Measurements from ENCODE around the gene MBD5.

The MBD5 gene

GRCh38 chr2:148058641-148059040 lies 37.8 kb downstream of the MBD5 start:
- in situ Hi-C loops (cut with MboI; ENCODE audit: low sequenced_read_pairs, unreplicated experiment), result no loop called here
- no peak for DNase-seq (ENCODE audit: low spot score)
- TF ChIP-seq CTCF (IDR thresholded peaks at IDR 0.05; ENCODE audit: borderline replicate concordance, control extremely low read depth, extremely low read depth, insufficient read depth, missing control alignments), result no peak

- TF ChIP-seq CTCF (IDR thresholded peaks at IDR 0.05; ENCODE audit: borderline replicate concordance, control extremely low read depth, extremely low read depth, insufficient read depth, missing control alignments), result no peak
- in situ Hi-C loops (cut with MboI; ENCODE audit: low sequenced_read_pairs, unreplicated experiment), result no loop called here
- no peak for DNase-seq (ENCODE audit: low spot score)
Observed at GRCh38 chr2:148063633-148064032, 42.7 kb downstream of the MBD5 start.

- no peak for TF ChIP-seq CTCF (IDR thresholded peaks at IDR 0.05; ENCODE audit: borderline replicate concordance, control extremely low read depth, extremely low read depth, insufficient read depth, missing control alignments)
- in situ Hi-C loops (cut with MboI; ENCODE audit: low sequenced_read_pairs, unreplicated experiment), result no loop called here
Observed at GRCh38 chr2:148065936-148066335, 45.0 kb downstream of the MBD5 start.

GRCh38 chr2:148067801-148068200 lies 46.9 kb downstream of the MBD5 start:
- in situ Hi-C loops (cut with MboI; ENCODE audit: low sequenced_read_pairs, unreplicated experiment), result no loop called here
- no peak for TF ChIP-seq CTCF (IDR thresholded peaks at IDR 0.05; ENCODE audit: borderline replicate concordance, control extremely low read depth, extremely low read depth, insufficient read depth, missing control alignments)
- no peak for DNase-seq (ENCODE audit: low spot score)

More at GRCh38 chr2:148065936-148066335, 45.0 kb downstream of the MBD5 start:
- no peak for DNase-seq (ENCODE audit: low spot score)

- in situ Hi-C loops (cut with MboI; ENCODE audit: low sequenced_read_pairs, unreplicated experiment), result no loop called here
- DNase-seq (ENCODE audit: low spot score), result no peak
- TF ChIP-seq CTCF (IDR thresholded peaks at IDR 0.05; ENCODE audit: borderline replicate concordance, control extremely low read depth, extremely low read depth, insufficient read depth, missing control alignments), result no peak
Observed at GRCh38 chr2:148071351-148071750, 50.5 kb downstream of the MBD5 start.

- DNase-seq (ENCODE audit: low spot score), result no peak
- in situ Hi-C loops (cut with MboI; ENCODE audit: low sequenced_read_pairs, unreplicated experiment), result no loop called here
- no peak for TF ChIP-seq CTCF (IDR thresholded peaks at IDR 0.05; ENCODE audit: borderline replicate concordance, control extremely low read depth, extremely low read depth, insufficient read depth, missing control alignments)
Observed at GRCh38 chr2:148096012-148096411, 75.1 kb downstream of the MBD5 start.

- no peak for DNase-seq (ENCODE audit: low spot score)
- in situ Hi-C loops (cut with MboI; ENCODE audit: low sequenced_read_pairs, unreplicated experiment), result no loop called here
- no peak for TF ChIP-seq CTCF (IDR thresholded peaks at IDR 0.05; ENCODE audit: borderline replicate concordance, control extremely low read depth, extremely low read depth, insufficient read depth, missing control alignments)
Observed at GRCh38 chr2:148102641-148103040, 81.8 kb downstream of the MBD5 start.

Data from GM13976 (cell line).